ENCODE data around the gene ADGRD1.
A peak's percentile ranks its signal among the peaks of the same experiment; 100 is the strongest.

The ADGRD1 gene

GRCh38 chr12:131104463-131105350 is 151.0 kb downstream of the ADGRD1 start:
- peak; percentile 86 for DNase-seq (ENCODE audit: low spot score)

- DNase-seq (ENCODE audit: low spot score), result no peak
These were observed 151.6 kb downstream of the ADGRD1 start for GRCh38 chr12:131105351-131105735.

DNA sequence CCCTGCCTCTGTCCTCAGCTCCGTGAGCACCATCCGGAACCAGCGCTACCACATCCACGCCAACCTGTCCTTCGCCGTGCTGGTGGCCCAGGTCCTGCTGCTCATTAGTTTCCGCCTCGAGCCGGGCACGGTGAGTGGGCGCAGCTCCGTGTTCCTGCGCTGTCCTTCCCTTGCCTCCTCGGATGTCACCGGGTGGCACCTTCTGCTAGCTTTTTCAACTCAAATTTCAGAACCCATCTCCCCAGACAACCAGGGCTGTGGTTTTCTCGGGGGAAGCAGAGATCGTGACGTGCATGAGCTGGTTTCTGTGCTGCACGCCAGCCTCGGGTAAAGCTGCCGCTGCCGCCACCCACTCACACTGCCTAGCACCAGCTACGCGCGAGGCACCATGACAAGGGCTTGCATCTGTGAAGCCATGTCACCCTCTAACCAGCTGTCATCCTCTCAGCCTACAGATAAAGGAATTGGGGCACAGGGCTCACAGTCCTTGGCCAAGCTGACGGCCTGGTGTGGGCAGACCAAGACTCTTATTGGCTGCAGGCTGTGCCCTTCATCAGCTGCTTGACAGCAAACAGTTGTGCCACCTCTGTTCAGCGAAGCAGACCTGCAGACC is 152.1 kb downstream of the ADGRD1 start:
- DNase-seq (ENCODE audit: low spot score), result peak; percentile 57

DNA sequence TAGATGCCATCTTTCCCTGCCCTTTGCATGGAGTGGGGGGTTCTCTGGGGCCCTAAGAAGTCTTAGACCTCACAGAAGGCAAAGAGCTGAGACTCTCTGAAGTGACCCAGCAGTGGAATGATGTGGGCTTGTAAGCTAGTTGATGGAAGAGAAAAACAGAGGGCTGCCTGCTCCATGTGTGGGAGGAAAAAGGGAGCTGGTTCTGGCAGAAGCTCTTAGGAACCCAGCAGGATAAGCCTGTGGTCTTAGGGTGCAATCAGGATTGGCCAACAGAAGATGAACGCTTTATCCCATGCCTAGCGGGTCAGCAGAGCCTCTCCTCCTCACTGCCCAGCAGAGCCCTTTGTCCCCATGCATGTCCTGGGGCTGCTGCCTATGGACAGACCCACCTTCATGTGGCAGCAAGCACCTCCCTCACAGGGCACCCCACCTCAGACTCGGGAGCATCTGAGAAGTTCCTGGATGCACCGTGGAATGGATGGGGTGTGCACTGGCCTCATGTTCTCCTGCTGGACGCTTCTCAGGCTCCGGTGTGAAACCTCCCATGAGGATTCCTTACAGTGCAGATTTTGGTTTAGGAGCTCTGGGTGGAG is 152.7 kb downstream of the ADGRD1 start:
- no peak for DNase-seq (ENCODE audit: low spot score)

DNA sequence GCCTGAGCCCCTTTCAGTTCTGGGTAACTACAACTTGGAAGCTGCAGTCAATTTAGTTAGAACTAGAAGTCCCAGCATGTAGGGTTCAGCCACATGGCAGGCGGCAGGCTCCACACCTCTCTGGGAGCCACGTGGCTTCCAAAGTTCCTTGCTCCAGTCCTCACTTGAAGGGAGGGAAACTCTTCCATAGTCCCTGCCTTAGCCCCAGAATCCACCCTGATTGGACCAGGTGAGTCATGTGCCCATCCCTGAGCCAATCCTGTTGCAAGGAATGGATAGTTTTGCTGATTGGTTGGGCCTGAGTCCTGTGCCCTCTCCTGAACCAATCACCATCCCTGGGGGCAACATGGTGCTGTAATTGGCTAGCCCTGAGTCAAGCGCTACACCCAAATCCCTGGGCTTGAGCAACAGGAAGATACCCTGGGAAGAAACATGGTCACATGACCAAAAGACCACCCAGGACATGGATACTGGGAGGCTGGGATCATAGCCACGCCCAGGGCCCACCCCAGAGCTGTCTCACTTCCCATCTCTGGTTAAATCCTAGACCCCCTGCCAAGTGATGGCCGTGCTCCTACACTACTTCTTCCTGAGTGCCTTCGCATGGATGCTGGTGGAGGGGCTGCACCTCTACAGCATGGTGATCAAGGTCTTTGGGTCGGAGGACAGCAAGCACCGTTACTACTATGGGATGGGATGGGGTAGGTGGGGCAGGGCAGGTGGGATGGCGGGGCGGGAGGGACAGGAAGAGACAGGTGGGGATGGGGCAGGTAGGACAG is 154.7 kb downstream of the ADGRD1 start:
- DNase-seq (ENCODE audit: low spot score), result no peak

GRCh38 chr12:131111446-131111845 is 157.7 kb downstream of the ADGRD1 start:
- DNase-seq (ENCODE audit: low spot score), result no peak

DNA sequence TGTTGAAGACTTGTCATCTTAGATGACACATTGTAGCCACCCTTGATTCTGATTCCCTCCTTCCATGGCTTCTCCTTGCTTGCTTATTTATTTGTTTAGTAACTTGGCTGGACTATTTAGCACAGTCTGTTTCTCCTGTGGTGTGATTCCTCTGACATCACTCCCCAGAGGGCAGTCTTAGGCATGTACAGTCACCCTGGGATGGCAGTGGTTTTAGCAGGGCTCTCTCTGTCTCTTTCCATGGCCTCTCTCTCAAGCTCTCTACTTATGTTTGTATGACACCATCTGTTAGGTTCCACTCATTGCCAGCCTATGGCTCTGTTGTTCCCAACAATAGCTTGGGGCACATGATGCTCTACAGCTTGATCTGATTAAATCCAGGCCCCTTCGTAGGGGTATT is 158.3 kb downstream of the ADGRD1 start:
- no peak for DNase-seq (ENCODE audit: low spot score)

DNA sequence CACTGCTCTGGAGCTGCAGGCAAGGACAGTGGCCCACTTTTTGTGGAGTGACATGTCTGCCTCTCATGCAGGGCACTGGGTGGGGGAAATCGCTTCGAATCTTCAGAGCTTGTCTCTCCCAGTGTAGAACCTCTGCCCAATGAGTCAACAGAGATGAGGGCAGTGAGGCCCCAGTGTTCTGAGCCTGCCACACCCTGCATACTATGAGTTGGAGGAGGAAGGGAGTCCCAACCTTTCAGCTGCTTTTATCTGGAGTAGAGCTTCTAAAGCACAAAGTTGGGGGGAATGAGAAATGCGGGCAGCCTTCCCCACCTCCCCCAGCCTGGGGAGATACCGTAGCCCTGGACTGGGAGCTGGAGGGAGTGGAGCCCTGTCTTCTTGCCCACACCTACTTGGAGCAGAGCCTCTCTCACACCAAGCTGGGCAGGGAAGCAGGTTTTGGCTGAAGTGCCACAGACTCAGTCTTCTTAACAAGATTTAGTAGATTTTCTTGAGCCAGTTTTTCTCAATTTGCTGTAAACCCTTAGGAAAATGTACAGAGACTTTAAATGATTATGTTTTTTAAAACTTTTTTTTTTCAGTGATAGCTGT is 159.1 kb downstream of the ADGRD1 start:
- no peak for DNase-seq (ENCODE audit: low spot score)

- DNase-seq (ENCODE audit: low spot score), result no peak
These were observed 160.0 kb downstream of the ADGRD1 start for GRCh38 chr12:131113568-131114270.

- DNase-seq (ENCODE audit: low spot score), result no peak
These were observed 160.6 kb downstream of the ADGRD1 start for GRCh38 chr12:131114271-131114670.

- DNase-seq (ENCODE audit: low spot score), result no peak
These were observed 161.4 kb downstream of the ADGRD1 start for GRCh38 chr12:131114942-131115584.

GRCh38 chr12:131115766-131116467 is 162.2 kb downstream of the ADGRD1 start:
- no peak for DNase-seq (ENCODE audit: low spot score)

DNA sequence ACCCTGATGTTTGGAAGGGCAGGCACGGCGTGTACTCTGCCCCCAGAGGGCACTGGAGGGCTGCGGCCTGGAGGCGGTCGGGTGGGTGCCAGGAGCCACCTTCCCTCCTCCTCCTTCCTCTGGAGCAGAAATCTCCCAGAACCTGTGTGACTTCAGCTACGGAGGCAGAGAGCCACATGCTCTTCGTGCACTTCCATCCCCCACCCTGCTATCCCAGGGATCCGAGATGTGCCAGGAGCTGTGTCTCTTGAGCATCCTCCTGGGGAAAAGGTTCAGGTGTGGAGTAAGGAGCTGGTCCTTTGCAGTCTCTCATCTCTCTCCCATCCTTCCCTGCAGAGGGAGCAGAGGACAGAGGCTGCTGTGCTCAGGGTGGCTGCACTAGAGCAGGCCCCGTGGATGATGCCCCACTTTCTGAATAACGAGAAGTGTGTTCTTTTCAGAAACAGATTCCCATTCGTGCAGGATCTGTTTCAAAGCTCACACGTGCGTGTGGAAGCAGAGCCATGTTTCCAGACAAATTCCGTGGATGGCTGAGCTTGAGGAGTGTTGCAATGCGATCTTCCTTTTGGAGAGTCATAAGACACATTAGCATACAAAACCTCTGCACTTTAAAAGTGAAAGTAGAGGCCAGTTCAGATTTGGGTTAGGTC is 162.9 kb downstream of the ADGRD1 start:
- DNase-seq (ENCODE audit: low spot score), result no peak

DNA sequence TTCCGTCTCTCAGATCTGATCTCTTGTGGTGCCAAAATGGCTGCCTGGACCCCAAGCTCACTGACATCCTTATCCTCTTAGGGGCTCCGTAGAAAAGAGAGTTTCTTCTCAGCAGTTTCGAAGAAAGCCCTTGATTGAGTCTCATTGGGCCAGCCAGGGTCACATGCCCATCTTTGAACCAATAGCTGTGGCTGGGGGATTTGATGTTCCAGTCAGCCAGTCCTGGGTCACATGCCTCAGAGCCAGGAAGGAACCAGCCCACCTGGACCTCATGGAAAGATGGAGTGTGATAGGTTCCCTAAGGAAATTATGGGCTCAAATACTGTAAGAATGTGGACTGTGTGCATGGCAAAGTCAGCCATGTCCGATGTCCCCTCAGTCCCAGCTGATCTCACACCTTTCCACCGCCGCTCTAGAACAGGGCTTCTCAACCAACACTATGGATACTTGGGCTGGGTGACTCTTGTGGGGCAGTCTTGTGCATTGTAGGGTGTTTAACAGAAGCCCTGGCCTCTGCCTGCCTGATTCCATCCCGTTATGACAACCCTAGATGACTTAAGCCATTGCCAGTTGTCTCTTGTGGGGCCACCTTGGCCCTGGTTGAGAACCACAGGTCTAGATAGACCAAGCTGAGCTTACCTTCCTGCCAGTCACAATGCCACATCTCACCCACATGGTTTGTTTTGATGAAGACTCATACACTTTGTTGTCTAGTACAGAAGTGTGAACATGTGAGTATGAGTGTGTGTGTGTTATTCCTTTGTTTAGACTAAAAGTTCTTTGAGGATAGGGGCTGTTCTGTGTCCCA is 163.9 kb downstream of the ADGRD1 start:
- DNase-seq (ENCODE audit: low spot score), result no peak

DNA sequence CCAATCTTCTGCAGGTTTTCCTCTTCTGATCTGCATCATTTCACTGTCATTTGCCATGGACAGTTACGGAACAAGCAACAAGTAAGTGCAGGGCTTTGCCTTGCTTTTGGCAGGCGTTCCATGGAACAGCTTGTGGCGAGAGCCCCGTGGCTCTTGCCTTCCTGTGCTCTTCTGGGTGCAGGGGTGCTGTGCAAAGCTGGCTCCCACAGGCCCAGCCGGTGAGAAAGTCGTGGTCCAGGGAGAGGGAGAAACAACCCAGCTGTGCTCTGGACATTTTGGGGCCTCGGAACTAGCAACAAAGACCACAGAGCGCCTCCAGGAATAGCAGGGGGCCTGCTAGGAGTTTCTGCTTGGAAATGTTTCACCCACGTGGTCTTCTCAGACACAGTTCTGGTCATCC is 164.7 kb downstream of the ADGRD1 start:
- no peak for DNase-seq (ENCODE audit: low spot score)

GRCh38 chr12:131119345-131119744 is 165.6 kb downstream of the ADGRD1 start:
- DNase-seq (ENCODE audit: low spot score), result peak; percentile 15

GRCh38 chr12:131119936-131120335 is 166.2 kb downstream of the ADGRD1 start:
- peak; percentile 38 for DNase-seq (ENCODE audit: low spot score)

GRCh38 chr12:131120831-131121271 is 167.1 kb downstream of the ADGRD1 start:
- DNase-seq (ENCODE audit: low spot score), result peak; percentile 33

Data from left forelimb (tissue), 1 donor.